ENCODE measurements around the gene PTPRN2.

GRCh38 chr7:158479021-158479663 lies 108.5 kb downstream of the PTPRN2 start:
- TF ChIP-seq CTCF (IDR thresholded peaks at IDR 0.05), result no peak
- no peak for TF ChIP-seq SMC3 (IDR thresholded peaks at IDR 0.05; ENCODE audit: low read depth, low read length)
